GM10266 (cell line): Measurements from ENCODE around the gene HNRNPLL.

Source experiments
- DNase-seq: peaks from one replicate; pipeline ENCODE4 v3.0.0; 2012; ENCODE audit errors: extremely low spot score
- CTCF ChIP-seq: IDR thresholded peaks from 2 replicates; pipeline ENCODE4 v1.5.1; 2012; ENCODE audit warnings: mild to moderate bottlenecking, low read depth; ENCODE audit not compliant: control insufficient read depth, insufficient read depth; ENCODE audit errors: missing control alignments

HNRNPLL gene

DNA sequence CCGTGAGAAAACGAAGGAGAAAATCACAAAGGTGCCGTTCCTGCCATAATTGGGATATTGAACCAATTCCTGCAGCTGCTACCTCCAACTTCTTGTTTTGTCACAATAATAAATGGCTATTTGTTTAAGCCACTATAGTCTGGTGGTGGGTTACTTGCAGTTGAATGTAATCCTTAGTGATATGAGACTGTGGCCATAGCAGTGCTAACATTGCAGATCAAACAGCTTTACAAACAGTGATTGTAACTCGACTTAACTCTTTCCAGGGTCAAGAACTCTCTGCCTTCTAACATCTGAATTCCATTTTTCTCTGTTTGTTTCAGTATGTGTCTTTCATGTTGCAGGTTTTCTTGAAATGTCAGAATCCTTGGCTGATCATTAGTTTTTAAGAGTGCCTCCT, 24.7 kb upstream of the HNRNPLL start:
- no peak for TF ChIP-seq CTCF

DNA sequence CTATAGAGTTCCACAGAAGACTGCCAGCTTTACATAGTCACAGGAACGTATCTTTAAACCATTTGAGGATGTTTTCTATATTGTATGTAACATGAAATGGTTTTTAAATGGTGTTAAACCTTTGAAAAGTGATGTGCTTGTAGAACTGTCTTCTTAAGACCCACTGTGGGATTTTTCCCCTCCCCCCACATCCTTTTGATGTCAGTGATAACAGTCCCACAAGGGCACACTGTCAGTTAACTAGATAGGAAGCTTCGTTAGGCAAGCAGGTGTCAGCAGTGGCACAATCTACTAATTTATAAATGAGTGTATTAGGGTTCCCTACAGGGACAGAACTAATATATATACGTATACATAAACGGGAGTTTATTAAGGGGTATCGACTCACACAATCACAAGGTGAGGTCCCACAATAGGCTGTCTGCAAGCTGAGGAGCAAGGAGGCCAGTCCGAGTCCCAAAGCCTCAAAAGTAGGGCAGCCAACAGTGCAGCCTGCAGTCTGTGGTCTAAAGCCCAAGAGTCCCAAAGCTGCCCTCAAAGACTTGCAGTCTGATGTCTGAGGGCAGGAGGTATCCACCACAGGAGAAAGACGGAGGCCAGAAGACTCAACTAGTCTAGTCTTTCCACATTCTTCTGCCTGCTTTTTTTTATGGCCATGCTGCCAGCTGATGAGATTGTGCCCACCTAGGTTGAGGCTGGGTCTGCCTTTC, 23.8 kb upstream of the HNRNPLL start:
- DNase-seq: no peak
- TF ChIP-seq CTCF: no peak

More for the DNA sequence above, 24.7 kb upstream of the HNRNPLL start:
- no peak for DNase-seq

- TF ChIP-seq CTCF: no peak
- DNase-seq: no peak
Observed at GRCh38 chr2:38622210-38622609, 19.5 kb upstream of the HNRNPLL start.

GRCh38 chr2:38621018-38621417, 18.3 kb upstream of the HNRNPLL start:
- TF ChIP-seq CTCF: no peak
- no peak for DNase-seq

- no peak for TF ChIP-seq CTCF
- no peak for DNase-seq
Observed at GRCh38 chr2:38620282-38620977, 17.7 kb upstream of the HNRNPLL start.

DNA sequence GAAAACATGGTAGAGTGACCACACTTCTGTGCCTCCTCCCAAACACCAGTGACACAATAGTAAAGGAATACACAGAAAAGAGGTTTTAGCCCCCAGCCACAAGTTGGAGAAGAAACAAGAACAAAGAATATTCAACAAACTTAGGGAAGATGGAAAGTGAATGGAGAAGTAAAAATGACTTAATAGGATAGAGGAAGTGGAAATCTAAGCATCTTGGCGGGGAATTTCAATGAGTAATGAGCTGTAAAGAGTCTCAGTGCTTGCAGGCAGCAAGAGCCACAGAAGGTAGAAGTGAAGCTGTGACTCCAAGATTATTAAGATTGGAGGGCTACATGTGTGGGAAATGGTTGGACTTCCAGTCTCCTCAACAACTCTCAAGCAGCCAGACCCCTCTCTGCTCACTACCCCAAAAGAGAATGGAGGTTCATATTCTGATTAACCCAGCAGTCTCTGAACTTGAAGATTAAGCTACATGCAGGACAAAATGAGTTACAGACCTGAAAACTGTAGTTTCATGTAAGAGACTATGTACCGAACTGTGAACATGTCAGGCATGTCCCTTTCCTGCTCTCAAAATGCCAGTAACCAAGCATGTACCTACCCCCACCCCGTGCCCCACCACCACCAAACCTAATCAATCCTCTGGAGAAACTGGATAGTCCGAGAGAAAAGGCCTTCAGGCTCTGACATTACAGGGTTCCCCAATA, 16.9 kb upstream of the HNRNPLL start:
- TF ChIP-seq CTCF: no peak
- DNase-seq: peak; percentile 32
